ENCODE data around the gene SEMA3D. TPM values are rescaled to one million over a fixed set of nuclear protein-coding genes. Genes with fewer than 3 reads are reported as not detected.

SEMA3D gene
- total RNA-seq, 1 donor from 2014 or later, result 1.6 TPM

DNA sequence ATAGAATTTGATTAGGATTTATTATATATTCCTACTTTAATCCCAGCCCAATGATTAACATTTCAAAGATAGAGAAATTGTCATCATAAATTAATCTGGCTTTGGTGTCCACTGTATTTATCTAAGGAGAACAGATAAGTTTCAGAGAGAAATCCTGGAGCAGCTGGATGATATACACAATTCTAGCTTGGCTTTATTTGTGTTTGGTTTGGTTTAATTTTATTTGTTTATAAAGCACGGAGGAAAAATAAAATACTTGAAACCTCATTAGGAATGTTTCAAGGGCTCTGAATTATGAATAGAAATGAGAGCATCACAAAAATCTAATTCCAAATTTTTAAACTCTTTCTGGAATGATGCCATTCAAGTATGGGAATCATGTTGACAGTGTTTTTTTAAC, 42.1 kb downstream of the SEMA3D start:
- DNase-seq (ENCODE audit: missing footprints) (no peak), ATAC-seq (no peak)
- intact Hi-C loops (cut with DNase I), result no loop called here

DNA sequence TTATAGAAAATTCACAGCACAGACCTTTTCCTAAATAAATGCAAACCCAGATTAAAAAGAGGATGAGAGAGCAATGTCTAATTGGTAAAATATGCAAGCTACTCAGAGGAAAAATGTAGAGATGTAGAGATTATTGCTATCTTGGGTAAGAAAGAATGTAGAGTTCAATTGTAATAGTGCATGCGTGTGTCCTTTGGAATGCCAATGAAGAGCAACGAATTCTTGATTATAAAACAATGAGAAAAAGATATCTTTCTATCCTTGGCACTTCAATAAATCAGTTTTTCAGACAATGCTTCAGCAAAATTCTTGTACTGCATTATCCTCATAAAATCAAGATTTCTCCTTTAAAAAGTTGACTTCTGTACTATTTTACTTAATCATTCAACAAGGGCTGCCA, 50.9 kb downstream of the SEMA3D start:
- ATAC-seq, result no peak
- intact Hi-C loops (cut with DNase I), result no loop called here

DNA sequence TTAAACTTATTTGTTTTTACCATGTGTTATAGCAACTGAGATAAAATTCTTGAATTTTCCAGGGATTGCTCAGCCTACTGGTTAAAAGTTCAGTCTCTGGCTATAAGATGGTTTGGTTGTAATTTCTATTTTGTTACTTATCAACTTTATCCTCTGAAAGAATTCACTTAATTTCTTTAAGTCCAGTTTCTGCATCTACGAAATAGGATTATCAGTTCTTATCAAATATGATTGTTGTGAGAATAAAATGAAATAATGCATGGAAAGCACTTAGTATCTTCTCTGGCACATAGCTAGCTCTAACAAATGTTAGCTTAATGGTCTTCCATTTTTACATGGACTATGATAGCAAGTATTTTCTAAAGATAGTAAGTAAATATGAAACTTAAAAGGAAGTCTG, 53.3 kb downstream of the SEMA3D start:
- ATAC-seq (no peak), DNase-seq (ENCODE audit: missing footprints) (no peak)
- intact Hi-C loops (cut with DNase I), result no loop called here

More for the DNA sequence above, 50.9 kb downstream of the SEMA3D start:
- no peak for DNase-seq (ENCODE audit: missing footprints)

DNA sequence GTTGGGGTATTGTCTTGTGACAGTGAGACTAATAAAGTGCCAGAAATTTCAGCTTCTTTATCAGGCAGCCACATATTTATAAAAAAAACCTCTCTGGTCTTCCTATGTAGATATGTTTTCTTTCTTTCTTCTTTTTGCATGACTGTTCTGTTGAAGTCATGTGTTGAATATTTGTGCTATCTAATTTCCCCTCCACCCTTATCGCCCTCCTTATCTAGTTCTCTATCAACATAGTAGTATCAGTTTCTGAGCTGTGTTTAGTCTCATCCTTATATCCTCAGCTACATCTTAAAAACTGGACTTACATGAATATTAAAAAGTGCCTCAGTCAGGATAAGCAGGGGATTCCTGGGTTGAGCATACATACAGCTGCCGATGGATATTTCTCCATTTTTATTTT, 53.9 kb downstream of the SEMA3D start:
- ATAC-seq, result no peak
- no peak for DNase-seq (ENCODE audit: missing footprints)
- intact Hi-C loops (cut with DNase I), result no loop called here

DNA sequence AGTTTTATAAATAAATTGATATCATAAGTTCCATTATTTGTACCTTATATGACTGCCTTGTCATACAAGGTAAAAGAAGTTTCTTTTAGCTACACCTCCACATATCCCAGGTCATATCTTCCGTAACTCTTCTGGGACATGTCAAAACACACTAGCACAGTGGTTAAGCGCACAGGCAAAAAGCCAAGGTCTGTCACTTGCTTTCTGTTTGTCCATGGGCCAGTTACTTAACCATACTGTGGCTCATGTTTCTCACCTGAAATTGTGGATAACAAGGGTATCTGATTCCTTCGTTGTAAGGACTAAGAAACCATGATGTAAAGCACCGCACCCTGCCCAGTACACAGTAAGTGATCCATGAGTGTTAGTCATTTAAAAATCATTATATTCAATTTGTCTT, 56.2 kb downstream of the SEMA3D start:
- ATAC-seq, result no peak
- intact Hi-C loops (cut with DNase I), result no loop called here
- no peak for DNase-seq (ENCODE audit: missing footprints)

DNA sequence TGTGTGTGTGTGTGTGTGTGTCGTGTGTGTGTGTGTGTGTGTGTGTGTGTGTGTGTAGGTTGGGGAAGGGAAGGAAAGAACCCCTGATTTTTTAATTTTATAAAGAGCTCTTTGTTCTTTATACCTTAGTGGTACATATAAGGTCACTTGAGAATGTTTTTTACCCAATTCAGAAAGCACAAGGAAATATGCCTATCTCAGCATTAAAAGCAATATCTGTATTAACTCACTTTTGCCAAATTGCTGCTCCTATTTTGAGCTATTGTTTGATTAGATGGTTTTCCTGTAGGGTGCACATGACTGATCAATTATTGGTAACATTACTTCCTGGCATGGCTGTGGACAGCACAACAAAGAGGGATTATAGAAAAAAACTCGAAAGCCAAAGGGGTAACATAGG, 60.5 kb downstream of the SEMA3D start:
- ATAC-seq (no peak), DNase-seq (ENCODE audit: missing footprints) (no peak)
- intact Hi-C loops (cut with DNase I), result no loop called here

DNA sequence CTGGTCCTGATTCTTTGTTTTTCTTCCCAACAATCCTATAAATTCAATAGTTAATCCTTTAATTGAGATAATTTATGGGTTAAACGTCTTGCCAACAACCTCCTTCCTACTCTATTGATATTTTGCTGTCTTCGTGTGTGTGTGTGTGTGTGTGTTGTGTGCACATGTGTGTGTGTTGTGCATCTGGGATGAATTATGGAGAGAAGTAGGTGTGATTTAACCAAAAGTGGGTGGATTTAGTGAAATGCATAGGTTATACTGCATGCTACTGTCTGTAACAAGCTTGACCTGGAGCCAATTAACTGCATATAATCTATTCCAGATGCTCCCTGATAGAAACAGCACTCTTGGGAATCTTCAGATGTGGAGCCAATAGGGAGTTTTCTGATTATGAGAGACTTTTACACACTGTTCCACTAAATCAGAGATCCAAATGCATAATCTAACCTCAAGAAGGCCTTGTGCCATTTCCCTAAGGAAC, 61.2 kb downstream of the SEMA3D start:
- ATAC-seq (no peak), DNase-seq (ENCODE audit: missing footprints) (no peak)
- intact Hi-C loops (cut with DNase I), result no loop called here

DNA sequence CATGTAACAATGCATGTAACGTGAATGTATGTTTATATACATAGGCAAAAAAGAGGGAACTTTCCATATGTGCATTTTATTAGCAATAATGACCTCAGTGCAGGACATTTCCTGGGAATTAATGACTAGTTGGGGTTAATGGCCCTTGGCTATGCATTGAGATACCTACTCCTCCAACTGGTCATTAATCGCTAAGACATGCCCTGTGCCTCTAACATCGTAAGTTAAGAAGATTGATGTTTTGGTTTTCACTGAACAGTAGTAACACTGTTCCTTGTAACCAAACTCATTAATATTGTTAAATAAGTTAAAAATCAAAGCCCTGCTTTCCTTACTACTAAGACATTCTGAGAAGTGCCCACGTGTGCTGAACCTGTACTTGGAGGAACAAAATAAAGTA, 61.7 kb downstream of the SEMA3D start:
- DNase-seq (ENCODE audit: missing footprints), result no peak
- no peak for ATAC-seq
- intact Hi-C loops (cut with DNase I), result no loop called here

DNA sequence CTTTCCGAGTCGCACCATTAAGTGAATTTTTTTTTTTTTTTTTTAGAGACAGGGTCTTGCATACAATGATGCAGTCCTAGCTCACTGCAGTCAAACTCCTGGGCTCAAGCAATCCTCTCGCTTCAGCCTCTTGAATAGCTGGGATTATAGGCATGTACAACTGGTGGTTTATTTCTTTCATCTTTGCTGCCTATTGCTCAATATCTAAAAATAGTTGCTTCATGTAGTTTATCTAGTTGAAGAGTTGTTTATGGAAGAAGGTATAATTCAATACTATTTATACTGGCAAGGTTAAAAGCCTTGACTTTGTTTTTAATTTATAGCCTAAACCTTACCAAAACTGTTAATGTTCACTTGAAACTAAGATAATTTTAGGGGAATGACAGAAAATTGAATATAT, 66.9 kb downstream of the SEMA3D start:
- DNase-seq (ENCODE audit: missing footprints) (no peak), ATAC-seq (no peak)
- intact Hi-C loops (cut with DNase I), result no loop called here

DNA sequence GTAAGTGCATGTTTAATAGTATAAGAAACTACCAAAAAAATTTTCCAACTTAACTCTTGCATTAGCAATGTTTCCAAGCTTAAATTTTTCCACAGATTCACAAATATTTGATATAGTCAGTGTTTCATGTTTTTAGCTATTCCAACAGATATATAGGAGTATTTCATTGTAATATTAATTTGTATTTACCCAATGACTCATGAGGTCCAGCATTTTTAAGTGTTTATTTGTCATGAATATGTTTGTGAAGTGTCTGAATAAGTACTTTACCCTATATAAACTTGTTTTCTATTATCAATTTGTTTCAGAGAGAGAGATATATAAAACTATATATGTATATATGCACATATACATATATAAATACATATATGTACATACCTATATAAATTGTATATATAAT, 71.0 kb downstream of the SEMA3D start:
- DNase-seq (ENCODE audit: missing footprints) (no peak), ATAC-seq (no peak)
- intact Hi-C loops (cut with DNase I), result no loop called here

DNA sequence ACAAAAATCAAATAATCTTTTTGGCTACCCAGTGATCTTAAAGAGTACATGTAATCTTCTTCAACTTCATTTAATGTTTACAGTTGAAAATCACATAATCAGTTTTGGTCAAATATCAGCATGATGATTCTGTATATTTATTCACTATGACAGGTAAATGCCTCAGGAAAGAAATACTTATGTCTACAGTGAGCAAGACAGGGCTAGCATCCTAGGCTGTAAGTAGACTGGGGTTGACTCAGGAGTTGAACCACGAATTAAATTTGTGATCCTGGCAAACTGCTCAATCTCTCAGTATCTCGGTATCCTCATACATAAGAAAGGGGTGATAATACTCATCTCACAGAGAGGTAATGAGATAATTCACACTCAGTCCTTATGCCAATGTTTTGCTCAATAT, 71.8 kb downstream of the SEMA3D start:
- ATAC-seq (no peak), DNase-seq (ENCODE audit: missing footprints) (no peak)
- intact Hi-C loops (cut with DNase I), result no loop called here

DNA sequence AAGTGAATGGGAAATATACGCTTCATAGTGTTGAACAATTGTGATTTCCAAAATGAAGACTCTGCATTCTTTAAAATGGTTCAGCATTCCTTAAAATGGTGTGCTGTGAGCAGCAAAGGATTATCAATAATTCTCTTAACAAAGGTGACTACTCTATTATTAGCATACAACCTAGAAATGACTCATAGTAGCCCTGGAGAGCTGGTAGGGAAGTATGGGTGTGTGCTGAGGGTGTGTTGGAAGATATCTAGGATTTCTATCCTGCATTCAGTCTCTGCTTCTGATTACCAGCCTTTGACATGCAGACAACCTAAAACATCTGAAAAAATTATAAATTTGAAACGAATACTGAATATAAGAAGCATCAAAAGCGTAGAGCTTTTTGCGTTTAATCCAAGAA, 72.5 kb downstream of the SEMA3D start:
- DNase-seq (ENCODE audit: missing footprints), result no peak
- intact Hi-C loops (cut with DNase I), result no loop called here
- ATAC-seq, result no peak

DNA sequence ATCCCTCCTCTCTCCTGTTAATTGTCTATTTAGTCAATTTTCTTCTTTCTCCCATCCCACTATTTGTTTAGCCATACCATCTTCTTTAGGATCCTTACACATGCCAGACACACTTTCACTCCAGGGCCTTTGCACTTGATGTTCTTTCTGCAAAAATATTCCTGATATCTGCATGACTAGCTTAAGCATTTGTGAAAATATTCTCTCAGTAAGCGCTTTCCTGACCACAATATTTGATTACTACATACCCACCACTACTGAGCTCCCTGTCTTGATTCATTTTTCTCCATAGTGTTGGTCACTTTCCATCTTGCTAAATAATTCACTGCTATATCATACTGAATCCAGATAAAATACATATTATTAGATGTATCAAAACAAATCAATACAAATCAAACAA, 75.1 kb downstream of the SEMA3D start:
- no peak for DNase-seq (ENCODE audit: missing footprints)
- intact Hi-C loops (cut with DNase I), result no loop called here

DNA sequence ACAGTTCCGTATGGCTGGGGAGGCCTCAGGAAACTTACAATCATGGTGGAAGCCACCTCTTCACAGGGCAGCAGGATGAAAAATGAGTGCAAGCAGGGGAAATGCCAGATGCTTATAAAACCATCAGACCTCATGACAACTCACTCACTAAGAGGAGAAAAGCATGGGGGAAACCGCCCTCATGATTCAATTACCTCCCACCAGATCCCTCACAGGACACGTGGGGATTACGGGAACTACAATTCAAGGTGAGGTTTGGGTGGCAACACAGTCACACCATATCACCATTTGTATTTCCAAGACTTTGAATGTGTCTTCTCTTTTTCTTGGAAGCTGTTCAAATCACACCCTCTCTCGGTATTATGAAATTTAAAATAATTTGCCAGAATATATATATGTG, 80.1 kb downstream of the SEMA3D start:
- intact Hi-C loops (cut with DNase I), result no loop called here
- no peak for DNase-seq (ENCODE audit: missing footprints)
- ATAC-seq, result no peak

More for the DNA sequence above, 75.1 kb downstream of the SEMA3D start:
- no peak for ATAC-seq

DNA sequence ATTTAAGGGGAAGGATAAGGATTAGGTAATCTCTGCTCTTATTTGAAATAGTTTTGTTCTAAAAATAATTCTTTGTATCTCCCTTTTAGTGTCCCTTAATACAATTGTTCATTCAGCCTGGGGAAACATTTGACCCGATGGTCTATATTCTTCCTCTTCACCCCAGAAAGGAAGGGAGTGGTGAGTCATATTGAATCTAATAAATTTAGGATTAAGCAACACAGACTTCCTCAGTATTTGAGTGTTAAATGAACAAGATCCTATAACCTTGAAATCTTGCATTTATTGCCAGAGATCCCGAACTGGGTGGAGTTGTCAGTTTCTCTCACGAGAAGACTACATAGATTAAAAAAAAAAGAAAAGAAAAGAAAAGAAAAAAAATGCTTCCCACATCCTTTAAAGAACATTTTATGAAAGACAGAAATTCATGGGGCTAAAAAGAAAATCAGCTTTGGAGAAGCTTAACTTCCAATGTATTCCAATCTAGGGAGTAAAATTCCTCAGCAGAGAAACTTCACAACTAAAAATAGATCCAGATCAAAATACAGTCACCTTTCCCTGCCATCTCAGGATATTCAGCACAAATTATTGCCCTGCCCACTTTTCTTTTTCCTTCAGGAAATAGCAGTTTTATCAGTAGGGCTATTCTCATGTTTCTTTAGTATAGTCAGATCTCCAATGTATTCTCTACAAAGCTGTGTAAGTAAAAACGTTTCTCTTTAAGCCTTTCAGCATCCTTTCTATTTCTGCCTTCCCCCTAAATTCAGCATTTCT, 82.2 kb downstream of the SEMA3D start:
- intact Hi-C loops (cut with DNase I), result no loop called here
- ATAC-seq, result peak; percentile 31
- no peak for DNase-seq (ENCODE audit: missing footprints)

DNA sequence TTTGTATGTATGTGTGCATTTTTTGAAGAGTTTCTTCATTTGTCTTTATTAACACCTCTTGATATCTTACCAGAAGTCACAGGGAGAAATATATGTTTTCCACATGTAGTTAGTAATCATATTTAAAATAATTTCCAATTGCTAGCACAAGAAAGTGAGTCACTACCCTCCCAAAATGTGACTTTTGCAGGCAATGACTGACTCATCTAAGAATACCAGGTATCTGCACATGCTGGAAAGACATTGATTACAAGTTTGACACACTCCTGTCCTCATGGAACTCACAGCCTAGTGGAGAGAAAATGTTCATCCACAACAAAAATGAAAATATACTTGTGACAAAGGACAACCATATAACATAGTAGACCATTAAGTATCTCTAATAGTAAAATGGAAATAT, 82.9 kb downstream of the SEMA3D start:
- DNase-seq (ENCODE audit: missing footprints) (no peak), ATAC-seq (no peak)
- intact Hi-C loops (cut with DNase I), result no loop called here

DNA sequence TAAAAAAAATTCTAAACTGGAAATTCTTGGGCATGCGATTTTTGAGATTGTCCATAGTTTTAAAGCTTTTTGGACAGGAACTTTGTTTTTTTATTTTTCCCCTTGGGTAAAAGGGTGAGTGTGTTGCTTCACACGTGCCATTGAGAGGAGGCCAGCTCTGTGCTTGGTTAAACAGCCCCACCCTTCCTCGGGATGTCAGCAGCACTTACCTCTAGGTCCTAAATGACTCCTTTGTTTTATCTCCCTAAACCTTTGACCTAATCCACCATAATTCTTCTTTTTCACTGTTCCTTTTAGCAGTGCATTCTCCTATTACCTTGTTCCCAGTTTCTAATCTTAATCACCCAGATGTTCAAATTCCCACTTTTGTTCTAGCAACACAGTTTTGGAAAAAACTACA, 83.5 kb downstream of the SEMA3D start:
- peak; percentile 76 for ATAC-seq
- DNase-seq (ENCODE audit: missing footprints), result no peak
- intact Hi-C loops (cut with DNase I), result no loop called here

DNA sequence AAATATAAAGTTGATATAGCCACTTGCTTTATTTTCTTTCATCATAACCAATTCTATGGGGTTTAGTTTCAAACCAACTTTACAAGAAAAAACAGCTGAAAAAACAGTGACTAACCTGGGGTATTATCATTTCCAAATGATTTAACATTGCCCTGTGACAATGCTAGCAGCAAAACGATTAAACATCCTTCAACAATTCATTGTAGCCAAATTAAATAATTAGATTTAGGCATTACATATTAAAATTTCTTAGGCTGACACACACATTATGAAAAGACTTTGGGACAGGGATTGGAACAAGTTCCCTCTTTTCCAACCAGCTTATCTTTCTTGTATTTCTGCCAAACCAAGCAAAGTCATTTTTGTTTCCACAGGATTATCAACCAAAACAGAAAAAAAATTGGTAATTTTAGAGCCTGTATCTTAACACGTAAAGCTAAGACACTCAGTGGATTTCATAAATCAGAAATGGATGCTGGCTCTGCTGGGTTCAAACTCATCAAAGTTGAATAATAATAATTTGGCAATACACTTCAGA, 84.0 kb downstream of the SEMA3D start:
- ATAC-seq (peak; percentile 52), DNase-seq (ENCODE audit: missing footprints) (no peak)
- intact Hi-C loops (cut with DNase I), result no loop called here

DNA sequence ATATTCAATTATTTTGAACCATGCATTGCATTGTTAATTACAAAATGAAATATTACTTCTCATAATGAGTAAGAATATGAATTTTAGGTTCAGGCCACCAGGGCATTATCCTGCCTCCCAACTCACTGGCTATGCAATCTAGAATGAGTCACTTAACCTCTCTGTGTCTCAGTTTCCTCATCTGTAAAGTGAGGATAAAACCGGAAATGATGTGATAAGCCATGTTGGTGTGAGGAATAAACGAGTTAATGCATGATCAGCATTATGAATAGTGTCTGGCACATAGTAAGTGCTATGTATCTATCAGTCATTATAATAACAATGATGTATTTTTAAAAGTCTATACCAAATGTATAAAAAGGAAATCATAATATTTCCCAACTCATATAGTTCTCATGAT, 85.5 kb downstream of the SEMA3D start:
- intact Hi-C loops (cut with DNase I), result no loop called here
- no peak for DNase-seq (ENCODE audit: missing footprints)
- ATAC-seq, result no peak

DNA sequence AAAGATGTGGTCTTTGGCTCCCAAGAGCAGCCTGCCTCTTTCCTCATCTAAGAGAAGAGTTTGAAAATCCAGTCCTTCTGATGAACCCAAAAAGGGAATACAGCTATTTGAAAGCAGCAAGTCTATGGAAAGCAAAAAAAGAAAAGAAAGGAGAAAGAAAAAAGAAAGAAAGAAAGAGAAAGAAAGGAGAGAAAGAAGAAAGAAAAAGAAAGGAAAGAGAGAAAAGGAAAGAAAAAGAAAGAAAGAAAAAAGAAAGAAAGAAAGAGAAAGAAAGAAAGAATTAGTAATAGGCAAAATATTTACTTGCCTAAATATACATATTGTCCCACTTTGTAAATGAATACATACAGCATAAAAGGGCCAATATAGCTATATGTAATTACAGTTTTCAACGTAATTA, 89.0 kb downstream of the SEMA3D start:
- ATAC-seq (no peak), DNase-seq (ENCODE audit: missing footprints) (no peak)
- intact Hi-C loops (cut with DNase I), result no loop called here

DNA sequence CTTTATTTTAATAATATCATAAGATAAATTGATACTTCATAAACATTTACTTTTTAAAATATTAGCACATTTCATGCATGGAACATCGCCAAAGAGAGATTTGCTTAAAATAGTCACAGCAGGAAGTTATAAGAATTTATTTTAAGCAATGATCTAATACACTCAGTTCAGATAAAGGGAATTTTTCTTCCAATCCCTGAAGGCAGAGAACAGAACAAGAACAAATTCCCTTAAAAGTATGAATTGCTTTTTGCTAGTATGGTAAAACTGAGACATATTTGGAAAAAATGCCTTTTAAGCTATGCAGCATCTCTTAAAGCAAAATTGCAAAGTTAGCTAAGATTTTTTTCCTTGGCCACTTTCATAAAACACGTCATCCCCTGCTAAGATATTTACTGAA, 91.0 kb downstream of the SEMA3D start:
- intact Hi-C loops (cut with DNase I), result no loop called here
- DNase-seq (ENCODE audit: missing footprints), result no peak
- no peak for ATAC-seq

Data from Right ventricle myocardium inferior (tissue), 1 donor.